NT2/D1 (cell line): ENCODE measurements around the gene TSPAN17.

Source experiments
- YY1 ChIP-seq: IDR thresholded peaks from 2 replicates; pipeline ENCODE4 v1.6.1; 2011; ENCODE audit not compliant: insufficient read length, insufficient read depth
- ZNF274 ChIP-seq: IDR thresholded peaks from 2 replicates; pipeline ENCODE4 v1.6.1; 2011; ENCODE audit warnings: mild to moderate bottlenecking, low read depth, low read length

DNA sequence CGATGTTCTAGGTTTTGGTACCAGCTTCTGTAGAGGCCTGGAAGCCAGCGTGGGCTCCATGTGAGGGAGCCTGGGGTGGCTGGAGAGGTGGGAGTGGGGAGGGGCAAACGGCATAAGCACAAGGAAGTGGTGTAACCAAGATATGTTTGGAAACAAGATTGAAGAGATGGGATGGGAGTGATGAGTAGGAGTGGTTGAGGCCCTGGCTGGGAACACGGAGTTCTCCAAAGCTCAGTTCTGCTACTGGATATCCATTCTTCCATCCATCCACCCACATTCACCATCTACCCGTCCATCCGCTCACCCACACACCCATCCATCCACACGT lies 12.2 kb downstream of the TSPAN17 start:
- TF ChIP-seq ZNF274 = no peak
- TF ChIP-seq YY1 = no peak
